ENCODE measurements around the gene ADAMTSL2. TPM values are rescaled to one million over a fixed set of nuclear protein-coding genes. Genes with fewer than 3 reads are reported as not detected.

ADAMTSL2 gene
- total RNA-seq, 1 donor from 2014 or later, result 5.1 TPM

DNA sequence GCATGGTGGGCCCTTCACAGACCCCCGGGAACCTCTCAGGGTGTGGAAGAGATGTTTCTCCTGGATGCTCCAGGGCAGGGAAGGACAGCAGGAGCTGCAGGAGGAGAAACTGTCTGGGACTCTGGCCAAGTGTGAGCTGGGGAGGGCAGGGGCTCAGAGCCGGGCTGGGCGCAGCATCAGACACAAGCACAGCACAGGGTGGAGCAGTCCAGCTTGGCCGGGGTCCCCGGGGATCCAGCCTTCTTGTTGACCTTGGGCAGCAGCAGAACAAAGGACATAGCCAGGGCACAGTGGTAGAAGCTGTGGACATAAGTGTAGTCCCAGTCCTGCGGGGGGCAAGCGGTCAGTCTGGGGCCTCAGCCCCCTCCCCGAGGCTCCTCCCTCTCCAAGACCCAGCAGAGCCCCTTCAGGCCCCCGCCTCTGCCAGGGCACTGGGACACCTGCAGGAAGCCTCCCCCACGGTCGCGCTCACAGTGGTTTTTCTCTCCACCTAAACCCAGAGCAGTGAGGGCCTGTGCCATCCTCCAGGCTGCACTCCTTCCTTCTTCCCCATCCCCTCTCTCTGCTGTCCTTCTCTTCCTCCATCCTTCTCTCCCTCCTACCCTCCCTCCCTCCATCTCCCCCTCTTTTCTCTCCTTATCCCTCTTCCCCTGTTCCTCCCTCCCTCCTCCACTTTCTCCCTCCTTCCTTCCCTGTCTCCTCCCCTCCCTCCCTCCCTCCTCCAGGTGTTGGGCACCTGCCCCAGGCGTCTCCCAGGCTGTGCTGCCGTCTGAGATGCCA is 19.9 kb upstream of the ADAMTSL2 start:
- intact Hi-C loops (cut with micrococcal nuclease), result no loop called here
- ATAC-seq (peak; percentile 84), DNase-seq (peak; percentile 87)

DNA sequence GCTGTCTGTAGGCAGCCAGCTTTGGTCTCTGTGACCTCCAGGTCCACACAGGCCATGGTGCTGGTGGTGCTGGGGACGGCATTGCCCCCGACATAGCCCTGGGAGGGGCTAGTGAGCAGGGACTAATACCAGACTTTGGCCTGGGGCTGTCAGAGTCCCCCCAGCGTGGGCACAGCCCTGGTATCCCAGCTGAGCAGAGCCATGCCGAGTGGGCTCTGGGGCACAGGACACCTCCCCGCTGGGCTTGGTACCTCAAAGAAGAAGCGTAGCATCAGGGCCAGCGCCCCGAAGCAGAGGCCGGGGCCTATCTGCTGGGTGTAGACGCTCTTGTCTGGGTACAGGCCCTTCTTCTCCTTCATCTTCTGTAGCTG is 19.3 kb upstream of the ADAMTSL2 start:
- intact Hi-C loops (cut with micrococcal nuclease), result no loop called here
- ATAC-seq (no peak), DNase-seq (peak; percentile 24)

DNA sequence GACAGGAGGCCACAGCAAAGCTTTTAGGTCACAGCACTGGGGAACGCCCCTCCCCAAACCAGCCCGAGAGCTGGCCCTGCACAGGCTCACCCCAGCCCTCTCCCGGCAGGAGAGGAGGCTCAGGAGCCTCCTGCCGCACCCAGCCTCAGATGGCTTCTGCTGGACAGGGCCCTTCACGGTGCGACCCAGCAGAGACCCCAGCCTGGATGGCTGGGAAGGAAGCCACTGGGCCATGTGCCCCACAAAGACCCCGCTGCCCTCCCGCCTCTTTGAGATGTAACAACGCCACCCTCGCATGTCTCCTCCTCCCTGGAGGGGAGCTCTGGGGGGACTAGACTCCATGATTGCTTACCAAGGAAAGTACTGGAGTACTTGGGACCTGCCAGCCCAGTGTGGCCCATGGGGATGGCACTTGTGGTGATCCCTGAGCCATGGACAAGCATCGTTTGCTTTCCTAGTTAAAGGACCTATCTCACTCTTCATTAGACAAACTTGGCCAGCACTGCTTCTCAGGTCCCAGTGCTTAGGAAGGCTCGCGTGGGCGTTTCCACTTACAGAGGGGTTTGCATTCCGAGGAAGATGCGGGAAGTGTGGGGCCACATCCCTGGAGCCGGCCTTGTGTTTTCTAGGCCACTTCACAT is 18.8 kb upstream of the ADAMTSL2 start:
- DNase-seq (peak; percentile 18), ATAC-seq (no peak)
- intact Hi-C loops (cut with micrococcal nuclease), result no loop called here

DNA sequence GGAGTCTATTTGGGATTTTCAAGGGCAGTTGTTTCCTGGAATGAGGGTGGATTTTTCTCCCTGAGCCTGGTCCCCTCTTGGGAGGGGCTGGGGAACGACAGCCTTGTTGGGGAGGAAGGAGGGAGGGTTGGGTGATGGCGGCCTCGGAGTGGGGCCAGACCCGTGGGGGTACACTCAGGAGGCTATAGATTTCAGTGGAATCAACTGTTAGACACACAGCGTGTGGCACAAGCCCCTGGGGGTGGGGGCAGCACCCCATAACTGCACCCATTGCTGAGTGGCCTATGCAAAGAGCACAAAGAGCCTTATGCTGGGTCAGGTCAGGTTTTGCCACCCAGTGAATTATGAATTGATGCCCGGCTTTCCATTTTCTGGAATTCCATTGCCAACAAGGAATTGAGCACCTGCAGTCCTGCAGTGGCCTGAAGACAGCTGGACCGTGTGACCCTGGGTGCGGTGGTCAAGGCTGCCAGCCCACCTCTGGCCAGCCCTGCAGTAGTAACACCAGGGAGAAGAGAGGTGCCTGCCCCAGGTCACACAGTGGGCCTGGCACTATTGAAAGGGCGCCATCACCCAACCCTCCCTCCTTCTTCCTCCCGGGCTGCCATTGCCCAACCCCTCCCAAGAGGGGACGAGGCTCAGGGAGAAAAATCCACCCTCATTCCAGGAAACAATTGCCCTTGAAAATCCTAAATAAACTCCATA is 18.1 kb upstream of the ADAMTSL2 start:
- intact Hi-C loops (cut with micrococcal nuclease), result no loop called here
- no peak for ATAC-seq
- DNase-seq, result peak; percentile 20

DNA sequence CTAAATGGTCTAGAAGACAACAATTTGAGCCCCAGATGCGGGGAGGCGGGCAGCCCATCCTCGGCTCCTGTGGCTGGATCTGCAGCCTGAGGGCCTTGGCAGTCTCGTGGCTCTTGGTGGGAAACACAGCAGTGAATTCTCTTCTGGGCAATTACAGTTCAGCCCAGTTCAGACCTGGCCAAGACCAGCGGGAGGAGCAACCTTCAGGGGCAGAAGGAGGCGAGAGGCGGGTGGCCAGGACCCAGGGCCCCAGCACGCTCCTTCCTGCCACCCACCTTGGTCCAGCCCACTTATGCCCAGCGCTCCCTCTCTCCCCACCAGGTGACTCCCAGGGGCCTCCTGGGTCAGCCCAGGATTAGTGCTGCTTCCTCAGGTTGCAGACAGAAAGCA is 17.5 kb upstream of the ADAMTSL2 start:
- DNase-seq, result peak; percentile 11
- ATAC-seq, result no peak
- intact Hi-C loops (cut with micrococcal nuclease), result no loop called here

DNA sequence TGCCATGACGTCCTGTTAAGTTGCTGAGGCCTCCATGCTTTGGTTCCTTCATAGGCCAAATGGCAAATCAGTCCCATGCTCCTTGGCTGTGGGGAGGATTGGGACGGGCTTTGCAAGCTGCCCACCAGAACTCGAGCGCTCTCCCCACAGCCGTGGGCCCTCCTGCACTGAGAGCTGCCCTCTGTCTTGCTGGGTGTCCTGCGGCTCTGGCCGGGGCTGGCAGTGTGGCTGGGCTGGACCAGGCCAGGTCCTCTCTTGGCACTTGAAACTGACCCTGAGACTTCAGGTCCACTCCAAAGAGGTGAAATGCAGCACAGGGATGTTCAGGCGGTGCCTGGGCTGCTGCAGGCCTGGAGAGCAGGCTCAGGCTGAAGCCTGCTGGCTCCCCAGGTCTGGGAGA is 16.8 kb upstream of the ADAMTSL2 start:
- intact Hi-C loops (cut with micrococcal nuclease), result no loop called here
- ATAC-seq (no peak), DNase-seq (no peak)

DNA sequence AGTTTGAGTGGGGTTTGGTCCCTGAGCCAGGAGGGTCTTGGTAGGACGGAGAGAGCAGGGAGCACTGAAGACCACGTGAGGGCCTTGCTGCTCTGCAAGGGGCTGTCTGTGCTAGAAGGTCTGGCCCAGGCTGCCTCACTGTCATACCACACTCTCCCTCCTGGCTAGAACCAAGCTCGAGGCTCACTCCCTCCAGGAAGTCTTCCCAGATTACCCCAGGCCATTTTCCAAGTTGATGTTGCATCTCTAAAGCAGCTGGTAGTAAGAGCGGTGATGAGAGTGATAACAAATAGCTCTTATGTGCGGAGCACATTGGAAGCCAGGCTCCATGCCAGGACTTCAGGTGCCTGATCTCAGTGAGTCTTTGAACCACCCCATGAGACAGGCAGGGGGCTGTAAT is 16.3 kb upstream of the ADAMTSL2 start:
- no peak for ATAC-seq
- DNase-seq, result no peak

DNA sequence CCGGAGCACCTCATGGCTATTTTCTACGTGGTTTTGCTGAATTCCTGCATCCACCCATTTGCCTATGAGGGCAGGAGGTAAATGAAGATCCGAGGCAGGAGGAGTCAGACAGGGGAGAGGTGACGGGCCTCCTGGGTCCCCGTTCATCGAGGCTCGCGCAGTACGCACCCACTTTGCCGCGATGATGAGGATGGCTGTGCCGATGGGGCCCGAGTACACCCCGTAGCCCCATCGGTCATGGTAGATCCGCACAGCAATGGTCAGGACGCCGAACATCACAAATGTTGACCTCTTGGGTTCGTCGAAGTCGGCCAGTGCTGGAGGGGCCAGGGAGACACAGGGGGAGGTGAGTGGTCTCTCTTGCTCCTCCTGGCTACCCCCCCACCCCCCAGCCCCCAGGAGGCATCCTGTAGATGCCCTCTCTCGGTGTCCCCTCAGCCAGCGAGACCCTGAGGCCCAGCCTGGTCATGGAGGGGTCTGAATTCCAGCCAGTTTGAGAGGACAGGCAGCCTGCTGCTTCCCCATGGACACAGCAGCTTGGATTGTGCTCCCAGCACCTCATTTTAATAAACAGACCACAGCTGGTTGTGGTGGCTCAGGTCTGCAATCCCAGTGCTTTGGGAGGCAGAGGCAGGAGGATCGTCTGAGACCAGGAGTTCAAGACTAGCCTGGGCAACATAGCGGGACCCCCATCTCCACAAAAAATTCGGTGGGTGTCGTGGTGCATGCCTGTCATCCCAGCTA is 15.6 kb upstream of the ADAMTSL2 start:
- intact Hi-C loops (cut with micrococcal nuclease), result no loop called here
- DNase-seq (peak; percentile 14), ATAC-seq (no peak)

More for the DNA sequence above, 16.3 kb upstream of the ADAMTSL2 start:
- intact Hi-C loops (cut with micrococcal nuclease), result no loop called here

DNA sequence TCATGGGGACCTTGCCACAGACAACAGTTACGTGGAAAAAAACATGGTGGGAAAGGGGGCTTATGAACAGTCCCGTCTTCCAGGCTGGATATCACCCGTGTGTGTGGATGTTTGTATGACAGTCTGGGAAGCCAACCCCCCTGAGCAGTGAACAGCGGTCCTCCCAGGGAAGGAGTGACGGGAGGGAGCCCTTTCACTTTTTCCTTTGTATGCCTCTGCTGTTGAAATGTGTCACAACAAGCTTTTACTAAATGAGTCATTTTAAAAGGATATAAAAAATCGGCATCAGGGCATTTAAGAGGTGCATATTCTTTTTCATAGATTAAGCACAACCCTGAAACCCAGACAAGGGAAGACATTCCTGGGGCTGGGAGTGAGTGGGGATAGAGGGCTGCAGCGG is 14.8 kb upstream of the ADAMTSL2 start:
- ATAC-seq, result no peak
- intact Hi-C loops (cut with micrococcal nuclease), result no loop called here
- DNase-seq, result peak; percentile 1

DNA sequence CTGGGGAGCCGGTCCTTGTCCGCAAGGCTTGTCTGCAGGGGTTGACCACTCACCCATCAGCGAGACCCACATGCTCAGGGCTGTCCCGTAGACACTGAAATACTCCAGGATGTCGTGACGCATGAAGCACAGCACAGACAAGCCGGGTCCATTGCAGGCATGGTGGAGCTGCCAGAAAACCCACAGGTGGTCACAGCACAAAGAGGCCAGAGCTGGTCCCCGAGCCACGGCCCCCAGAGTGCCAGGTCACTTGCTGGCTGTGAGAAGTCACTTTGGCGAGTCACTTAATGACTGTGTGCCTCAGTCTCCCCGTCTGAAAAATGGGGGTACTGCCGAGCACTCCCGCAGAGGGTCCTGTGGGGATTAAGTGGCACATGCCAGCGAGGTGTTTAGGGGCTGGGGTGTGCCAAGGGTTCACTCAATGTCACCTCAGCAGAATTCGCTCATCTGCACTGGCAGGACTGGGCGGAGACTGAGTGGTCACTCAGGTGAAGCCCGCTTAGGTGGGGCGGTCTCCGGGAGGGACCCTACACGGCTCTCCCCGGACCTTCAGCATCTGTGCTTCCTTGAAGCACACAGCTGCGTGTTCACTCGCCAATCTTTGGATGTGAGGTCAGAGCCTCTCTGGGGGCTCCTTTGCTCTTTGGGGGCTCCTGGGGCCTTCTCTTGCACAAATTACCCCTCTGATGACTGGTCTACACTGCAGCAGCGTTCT is 14.2 kb upstream of the ADAMTSL2 start:
- DNase-seq (peak; percentile 16), ATAC-seq (no peak)
- intact Hi-C loops (cut with micrococcal nuclease), result no loop called here

DNA sequence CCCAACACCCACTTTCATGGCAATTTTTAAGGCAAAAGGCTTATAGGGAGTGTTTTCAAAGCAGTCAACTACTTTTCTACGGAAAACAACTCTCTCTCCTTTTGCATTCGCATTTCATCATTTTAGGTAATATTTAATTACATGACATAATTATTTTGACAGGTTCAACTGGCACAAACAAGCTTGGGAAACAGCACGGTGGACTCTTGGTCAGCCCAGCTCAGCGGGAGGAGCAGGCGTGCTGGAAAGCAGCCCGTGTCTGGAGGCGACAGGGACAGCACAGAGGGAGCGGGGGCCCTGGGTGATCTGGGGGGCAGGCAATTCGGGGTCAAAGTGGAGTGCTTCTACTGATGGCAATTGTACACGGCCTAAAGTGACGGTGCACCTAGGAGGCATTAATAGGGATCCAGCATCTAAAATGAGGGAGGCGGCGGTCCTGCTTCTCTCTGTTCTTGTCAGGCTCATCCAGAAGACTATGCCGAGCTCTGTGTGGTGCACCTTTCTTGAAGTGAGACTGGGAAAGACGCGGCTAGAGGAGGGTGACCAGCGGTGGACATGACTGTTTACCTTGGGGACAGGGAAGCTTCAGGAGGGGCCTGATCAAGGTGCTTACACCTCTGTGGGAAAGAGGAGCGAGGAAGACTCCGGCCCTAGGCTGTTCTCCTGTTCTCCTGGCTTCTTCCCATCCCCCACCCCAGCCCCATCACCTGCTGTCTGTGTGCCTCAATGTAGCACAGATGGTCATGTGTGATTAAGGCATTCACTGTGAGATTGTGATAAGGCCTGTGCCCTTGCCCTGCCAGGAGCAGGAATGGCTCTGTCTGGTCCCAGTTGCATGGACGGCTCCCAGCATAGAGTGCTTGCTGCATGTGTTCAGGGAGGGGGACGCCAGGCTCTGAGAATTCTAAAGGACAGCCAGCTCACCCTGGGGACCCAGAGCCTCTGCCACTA is 13.1 kb upstream of the ADAMTSL2 start:
- ATAC-seq (no peak), DNase-seq (no peak)
- intact Hi-C loops (cut with micrococcal nuclease), result no loop called here

DNA sequence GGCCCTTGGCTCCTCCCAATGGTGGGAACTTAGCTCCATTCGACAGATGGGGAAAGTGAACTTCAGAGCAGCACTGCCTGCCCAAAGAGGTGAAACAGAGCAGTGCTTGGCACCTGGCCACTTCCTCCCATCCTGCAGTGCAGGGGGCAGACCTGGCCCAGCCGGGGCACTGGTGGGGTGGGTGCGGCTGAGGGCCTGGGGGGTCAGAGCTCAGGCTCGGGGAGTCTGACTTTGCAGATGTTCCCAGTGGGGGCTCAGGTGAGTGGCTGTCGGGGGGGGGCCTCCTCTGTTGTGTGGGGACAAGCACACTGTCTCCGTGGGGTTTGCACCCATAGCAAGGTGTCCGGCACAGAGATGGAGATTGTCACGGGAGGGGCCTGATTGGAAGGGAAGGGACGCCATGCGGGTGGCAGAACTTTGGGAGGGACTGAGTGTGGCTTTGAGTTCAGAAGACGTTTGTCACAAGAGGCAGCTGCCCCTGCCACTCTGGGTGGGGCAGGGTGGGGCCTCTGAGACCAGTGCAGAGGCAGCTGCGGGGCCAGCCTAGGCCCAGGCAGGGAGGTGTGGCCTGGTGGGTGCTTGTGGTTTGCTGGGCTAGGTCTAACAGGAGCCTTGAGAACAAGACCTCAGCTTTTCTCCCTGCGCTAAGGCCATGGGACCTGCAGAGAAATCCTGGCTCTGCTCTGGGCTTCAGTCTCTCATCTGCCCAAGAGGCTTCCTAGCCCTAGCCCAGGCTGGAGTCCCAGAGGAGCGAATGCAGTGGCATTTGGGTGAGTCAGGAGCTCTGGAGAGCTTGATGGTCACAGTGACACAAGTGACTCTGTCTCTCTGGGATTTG is 12.2 kb upstream of the ADAMTSL2 start:
- peak; percentile 5 for DNase-seq
- no peak for ATAC-seq
- intact Hi-C loops (cut with micrococcal nuclease), result no loop called here

DNA sequence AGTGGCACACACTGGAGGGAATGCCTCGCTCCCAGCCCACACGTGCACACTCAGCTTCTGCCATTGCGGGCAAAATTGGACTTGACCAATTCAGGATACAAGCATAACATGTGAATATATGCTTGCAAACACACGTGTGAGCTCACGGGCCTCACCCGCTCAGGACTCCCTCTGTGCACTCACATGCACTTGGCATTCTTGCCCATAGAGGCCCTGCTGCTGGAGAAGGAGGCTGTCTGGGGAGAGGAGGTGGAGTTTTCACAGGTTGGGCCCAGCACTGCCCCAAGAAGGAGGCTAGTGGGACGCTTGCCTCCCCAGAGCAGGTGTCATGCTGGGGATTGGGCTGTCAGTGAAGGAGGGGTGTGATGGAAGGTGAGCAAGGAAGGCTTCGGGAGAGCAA is 11.4 kb upstream of the ADAMTSL2 start:
- no peak for ATAC-seq
- intact Hi-C loops (cut with micrococcal nuclease), result no loop called here
- no peak for DNase-seq

DNA sequence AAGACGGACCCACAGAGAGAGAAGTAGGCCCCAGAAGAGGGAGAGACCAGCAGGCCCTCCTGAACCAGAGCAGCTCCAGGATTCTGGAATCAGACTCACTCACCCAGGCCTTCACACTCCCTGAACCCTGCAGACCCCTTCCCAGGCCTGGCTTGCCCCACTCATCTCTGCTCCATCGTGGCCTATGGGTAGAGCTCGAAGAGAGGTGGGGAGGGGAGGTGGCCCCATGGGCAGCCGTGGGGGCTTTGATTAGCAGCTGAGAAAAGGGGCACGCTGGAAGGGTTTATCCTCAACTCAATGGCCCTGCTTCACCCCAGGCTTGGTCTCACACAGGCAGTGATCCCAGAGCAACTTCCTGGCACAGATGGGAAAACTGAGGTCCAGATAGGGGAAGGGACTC is 10.4 kb upstream of the ADAMTSL2 start:
- DNase-seq, result no peak
- ATAC-seq, result no peak
- intact Hi-C loops (cut with micrococcal nuclease), result no loop called here

DNA sequence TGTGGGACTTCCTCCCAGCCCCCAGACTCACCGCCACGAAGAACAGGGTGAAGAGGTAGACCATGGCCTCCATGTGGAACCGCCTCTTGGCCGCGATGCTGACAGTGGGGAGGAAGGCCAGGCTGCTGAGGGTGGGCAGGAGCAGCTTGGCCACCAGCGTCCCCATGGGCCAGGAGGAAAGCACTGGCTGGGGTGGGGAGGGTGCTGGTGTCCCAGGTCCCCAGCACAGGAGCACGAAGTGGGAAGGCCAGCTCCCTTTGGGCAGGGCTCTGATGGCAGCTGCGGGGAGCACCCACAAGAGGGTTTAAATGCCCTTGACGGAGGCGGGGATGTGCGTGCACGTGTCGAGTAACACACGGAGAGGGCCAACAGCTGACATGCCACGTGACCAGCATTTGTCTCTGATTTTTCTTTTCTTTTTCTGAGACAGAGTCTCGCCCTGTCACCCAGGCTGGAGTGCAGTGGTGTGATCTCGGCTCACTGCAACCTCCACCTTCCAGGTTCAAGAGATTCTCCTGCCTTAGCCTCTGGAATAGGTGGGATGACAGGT is 9.8 kb upstream of the ADAMTSL2 start, which contains the start of gene MYMK:
MYMK (minus strand) TSS at position 281 of the 550 bp plus-strand sequence; CDS start at position 166, 115 bp downstream.
- intact Hi-C loops (cut with micrococcal nuclease), result no loop called here
- ATAC-seq (no peak), DNase-seq (no peak)

DNA sequence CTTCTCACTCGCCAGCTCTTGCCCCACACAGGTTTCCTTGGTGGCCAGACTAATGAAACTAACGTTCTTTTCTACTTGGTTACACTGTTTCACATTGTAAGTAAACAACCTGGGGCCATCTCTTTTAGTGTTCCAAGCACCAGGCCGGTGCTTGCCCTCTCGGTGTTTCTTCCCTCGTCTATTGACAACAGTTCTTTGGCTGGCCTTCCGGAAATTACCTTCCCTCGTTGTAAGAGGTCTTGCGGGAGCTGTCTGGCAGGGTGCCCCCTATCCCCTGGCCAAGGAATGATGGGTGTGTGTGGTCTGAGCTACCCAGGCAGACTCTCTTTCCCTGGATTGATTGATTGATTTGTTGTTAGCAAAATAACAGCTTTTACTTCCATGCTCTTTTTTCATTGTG is 8.8 kb upstream of the ADAMTSL2 start:
- DNase-seq (no peak), ATAC-seq (no peak)
- intact Hi-C loops (cut with micrococcal nuclease), result no loop called here
